NCI-H82 (cell line): ENCODE results near the gene ABHD2.
"Not testable (repeated sequence)": the region's sequence is repeated elsewhere in the genome, so short reads cannot be mapped to it uniquely, and the experiment has no call there.

Source experiments
- DNase-seq: peaks from one replicate; lab custom pipeline; 2025; lab: John Stamatoyannopoulos, UW

The ABHD2 gene

GRCh38 chr15:89099968-89100367, 11.7 kb downstream of the ABHD2 start:
- no peak for DNase-seq

GRCh38 chr15:89101302-89102193, 13.3 kb downstream of the ABHD2 start:
- no peak for DNase-seq

DNA sequence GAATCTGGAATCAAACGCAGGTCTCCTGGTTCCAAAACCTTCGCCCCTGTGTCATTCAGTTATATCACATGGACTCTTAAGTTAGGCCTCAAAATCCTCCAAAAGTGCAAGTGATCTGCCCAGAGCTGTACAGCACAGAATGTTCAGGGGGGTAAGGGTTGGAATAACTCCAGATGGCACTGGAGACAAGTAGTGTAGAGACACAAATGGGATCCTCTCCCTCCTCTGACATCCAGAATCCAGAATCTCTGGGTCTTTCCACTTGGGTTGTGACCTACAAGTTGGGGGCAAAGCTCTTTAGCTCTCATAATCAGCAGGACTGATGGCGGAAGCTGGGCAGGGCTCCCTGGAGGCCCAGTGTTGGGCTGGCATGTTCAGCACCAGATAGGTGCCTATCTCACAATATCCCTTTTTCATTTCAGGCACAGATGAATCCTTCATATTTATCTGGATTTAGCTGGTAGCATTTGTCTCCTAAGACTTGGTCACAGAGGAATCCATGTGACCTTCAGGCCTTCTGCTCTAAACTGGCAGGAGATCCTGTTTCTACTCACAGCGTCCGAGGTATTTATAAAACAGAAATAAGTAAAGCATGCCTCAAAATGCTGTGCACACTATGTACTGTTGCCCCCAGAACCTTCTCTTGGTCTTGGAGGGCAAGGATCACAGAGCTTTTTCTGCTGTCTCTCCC, 15.4 kb downstream of the ABHD2 start:
- no peak for DNase-seq

DNA sequence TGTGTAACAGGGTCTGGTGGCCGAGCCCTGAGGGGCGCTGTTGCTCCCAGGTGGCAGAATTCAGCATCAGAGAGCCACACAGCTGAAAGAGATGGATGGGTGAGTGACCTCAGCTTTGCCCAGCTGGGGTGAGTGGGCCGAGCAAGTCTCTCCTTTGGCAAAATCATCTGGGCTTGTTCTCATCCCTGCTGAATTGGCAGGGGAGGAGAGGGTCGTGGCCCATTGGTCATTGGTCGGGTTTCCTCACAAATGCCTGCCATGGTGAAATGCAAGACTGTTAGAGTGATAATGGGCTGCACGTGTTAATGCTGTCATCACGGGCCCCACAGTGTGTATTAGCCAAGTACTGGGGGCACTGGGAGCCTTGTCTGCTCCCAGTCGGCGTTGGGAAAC, 15.9 kb downstream of the ABHD2 start:
- no peak for DNase-seq

GRCh38 chr15:89105147-89105546, 16.9 kb downstream of the ABHD2 start:
- no peak for DNase-seq

GRCh38 chr15:89106200-89106599, 17.9 kb downstream of the ABHD2 start:
- DNase-seq = no peak

DNA sequence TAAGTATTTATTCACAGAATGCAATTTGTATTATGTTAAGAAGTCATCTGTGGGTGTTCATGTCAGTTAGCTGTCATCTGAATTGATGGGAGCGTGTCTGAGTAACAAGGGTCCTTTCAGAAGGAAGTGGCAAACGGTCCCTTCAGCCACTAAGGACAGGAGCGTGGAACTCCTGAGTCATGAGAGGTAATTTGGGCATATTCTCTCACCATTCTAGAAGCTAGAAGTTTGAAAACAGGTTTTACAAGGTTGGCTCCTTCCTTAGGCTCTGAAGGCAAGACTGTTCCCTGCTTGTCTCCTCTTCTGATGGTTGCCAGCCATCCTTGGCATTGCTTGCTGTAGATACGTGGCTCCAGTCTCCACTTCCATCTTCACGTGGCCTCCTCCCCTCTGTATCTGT, 19.7 kb downstream of the ABHD2 start:
- no peak for DNase-seq

DNA sequence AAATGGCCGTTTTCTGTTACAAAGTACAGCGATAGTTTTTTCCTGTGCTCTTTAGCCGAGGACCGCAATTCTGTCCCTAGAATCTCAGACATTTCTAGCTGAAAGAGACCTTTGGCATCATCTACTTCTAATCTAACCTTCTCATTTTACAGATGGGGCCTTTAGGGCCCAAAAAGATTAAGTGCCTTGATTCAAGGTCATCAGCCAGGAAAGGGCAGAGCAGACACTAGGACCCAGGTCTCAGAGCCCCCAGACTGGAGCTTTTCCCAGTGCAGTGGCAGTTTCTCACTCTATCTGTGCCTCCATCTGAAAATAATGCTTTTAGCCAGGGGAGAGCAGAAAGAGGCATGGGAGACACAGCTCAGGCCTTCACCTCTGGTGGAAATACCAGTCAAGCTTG, 20.6 kb downstream of the ABHD2 start:
- DNase-seq = no peak

- peak; percentile 38 for DNase-seq
Observed at GRCh38 chr15:89109238-89109637, 21.0 kb downstream of the ABHD2 start.

GRCh38 chr15:89110060-89110459, 21.8 kb downstream of the ABHD2 start:
- DNase-seq = no peak

GRCh38 chr15:89111352-89111751, 23.1 kb downstream of the ABHD2 start:
- no peak for DNase-seq

DNA sequence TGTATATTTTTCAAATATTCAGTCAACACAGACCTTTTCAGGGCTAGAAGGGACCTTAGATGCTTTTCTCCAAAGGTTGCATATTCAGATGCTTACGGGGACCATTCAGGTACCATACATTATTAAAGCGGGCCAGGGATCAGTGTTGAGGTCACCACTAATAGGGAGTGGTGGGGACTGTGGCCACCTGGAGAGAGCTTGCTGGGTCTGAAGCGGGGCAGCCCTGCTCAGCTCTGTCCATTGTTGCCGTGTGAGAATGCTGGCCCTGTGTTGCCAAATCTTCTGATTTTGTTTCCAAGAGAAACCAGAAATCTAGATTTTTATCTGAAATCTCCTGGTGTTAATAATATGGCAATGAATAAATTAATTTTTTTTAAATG, 23.7 kb downstream of the ABHD2 start:
- no peak for DNase-seq

DNA sequence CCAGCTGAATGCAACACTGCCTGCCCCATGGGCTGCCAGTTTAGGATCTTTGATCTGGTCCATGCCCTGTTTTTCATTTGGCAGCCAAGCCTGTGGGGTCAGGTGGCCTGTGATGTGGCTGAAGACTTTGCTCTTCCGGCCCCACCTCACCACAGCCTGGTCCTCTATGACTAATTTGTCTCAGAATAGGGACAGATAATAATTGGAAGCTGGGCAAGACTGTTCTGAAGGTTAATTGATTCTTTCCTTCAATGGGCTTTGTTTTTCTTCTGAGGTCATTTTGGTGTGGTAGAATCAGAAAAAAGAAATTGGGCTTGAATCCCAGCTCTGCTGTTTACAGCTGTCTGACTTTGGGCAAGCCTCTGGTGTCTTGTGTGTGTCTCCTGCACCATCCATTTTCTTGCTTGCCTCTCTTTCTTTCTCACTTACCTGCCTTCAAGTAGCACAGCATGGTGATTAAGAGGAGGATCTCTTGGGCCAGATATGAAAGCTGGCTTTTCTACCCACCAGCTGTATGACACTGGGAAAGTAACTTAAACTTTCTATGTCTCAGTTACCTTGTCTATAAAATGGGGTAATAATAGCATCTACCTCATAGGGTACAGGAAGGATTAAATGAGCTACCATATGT, 24.2 kb downstream of the ABHD2 start:
- DNase-seq = no peak

DNA sequence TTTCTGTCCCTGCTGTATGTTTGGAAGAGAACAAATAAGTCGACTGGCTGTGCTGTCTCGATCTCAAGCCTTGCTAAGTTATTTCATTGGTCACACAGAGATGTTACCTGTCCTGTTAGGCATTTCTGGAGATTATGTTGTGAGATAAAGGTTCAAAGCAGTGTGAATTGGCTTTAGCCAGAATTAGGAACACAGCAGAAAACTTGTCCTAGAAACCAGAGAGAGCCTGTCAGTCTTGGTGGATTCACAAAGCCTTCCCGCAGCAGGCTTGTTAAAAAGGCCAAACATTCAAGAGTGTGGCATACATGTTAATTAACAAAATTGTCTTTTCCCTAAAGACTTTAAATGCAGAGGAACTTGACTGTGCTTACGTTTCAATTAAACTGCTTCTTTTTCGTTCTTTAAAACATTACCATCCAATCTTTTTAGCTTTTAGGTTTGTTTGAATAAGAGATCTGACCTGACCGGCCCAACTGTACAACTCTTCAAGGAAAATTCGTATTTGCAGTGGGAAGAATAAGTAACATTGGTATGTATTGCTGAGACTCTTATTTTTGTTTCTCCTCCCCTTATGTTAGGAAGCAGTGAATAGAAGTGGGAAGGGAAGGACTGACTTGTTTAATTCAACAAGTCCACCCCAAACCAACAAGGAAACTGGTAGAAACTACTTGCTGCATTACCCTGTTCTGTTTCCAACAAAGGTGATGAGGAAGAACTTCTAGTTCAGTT, 25.2 kb downstream of the ABHD2 start:
- DNase-seq = no peak

DNA sequence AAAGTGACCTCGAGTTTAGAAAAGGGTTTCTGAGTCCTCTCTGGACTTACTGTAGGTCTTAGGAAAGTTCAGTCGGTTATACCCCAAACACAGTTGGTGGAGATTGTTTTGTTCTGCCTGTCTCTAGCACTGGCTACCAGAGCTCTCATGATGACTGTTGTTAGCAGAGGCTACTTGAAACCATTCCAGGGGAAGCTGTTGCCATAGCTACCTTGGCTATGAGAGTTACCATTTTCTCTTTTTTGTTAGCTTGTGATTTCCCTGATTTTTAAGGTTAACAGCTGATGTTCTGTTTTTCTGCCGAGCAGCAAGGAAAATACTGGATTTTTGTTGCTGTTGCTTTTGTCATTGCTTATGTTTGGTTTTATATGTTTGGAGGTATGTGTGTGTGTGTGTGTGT, 26.7 kb downstream of the ABHD2 start:
- no peak for DNase-seq

GRCh38 chr15:89115547-89115946, 27.3 kb downstream of the ABHD2 start:
- no peak for DNase-seq

GRCh38 chr15:89116404-89116803, 28.1 kb downstream of the ABHD2 start:
- DNase-seq = no peak

DNA sequence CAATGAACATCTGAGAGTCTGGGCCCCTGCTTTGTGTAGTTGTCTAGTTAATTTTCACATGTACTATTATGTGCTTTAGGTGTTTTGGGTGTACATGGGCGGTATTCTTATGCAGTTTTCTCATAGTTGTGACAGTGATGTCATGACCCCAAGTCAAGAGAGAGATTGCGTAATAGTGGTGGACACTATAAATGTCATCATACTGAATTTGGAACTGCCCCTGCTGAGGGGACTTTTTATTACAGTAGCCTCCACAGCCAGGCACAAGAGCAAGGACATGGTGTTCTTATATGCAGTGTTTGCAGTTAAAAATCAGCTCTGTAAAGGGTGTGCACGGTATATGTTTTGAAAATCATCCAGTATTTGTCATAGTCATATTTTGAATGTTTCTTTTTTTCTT, 29.5 kb downstream of the ABHD2 start:
- DNase-seq = no peak

DNA sequence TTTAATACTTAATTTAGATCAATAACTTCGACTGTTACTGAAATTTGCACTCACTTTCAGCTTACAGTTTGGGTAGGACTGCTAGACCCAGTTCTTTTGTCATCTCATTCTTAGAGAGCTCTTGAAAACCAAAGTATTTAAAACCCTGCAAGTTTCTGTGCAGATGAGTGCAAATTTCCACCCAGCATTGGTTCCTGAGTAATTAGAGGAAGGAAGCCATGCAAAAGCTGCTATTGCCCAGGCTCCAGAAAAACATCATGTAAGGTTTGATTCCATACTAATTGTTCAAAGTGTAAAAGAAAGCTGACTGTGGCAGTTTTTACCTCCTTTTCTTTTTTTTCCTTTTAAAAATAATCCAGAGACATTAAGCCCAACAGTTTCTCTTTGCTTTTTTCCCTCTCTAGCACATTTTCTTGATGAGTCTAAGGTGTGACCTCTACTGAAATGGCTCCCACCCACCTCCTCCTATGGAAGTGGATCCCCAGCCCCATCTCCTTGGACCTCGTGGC, 30.3 kb downstream of the ABHD2 start:
- no peak for DNase-seq

- DNase-seq = no peak
Observed at GRCh38 chr15:89119489-89120478, 31.5 kb downstream of the ABHD2 start.

DNA sequence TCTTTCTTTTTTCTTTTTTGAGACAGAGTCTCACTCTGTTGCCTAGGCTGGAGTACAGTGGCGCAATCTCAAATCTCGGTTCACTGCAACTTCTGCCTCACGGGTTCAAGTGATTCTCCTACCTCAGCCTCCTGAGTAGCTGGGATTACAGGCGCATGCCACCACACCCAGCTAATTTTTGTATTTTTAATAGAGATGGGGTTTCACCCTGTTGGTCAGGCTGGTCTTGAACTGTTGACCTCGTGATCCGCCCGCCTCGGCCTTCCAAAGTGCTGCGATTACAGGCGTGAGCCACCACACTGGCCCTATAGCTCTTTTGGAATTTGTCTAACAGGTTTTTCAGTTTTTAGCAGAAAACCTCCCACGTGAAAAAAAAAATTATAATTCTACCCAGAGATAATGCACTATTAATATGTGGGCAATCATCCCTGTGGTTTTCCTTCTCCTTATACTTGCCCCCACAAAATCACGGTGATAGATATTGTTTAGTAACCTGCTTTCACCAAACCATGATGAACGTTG, 32.3 kb downstream of the ABHD2 start:
- not testable (repeated sequence) for DNase-seq
